Endothelial cell of umbilical vein (primary cell): Measurements from ENCODE around the gene PALD1. TPM values are rescaled to one million over a fixed set of nuclear protein-coding genes. Genes with fewer than 3 reads are reported as not detected.

Source experiments
- BruUV-seq: library from RNA; stranded (reverse); fragments of 400-500 nt; replicated peaks from 2 replicates; lab custom pipeline; 2021; lab: Mats Ljungman, UMichigan
- CTCF ChIA-PET: fragments of 300-600, 350-600 bp; sonication (Branson Sonifier 250); formaldehyde crosslinking; loops from one replicate; lab custom pipeline; 2021; ENCODE audit warnings: antibody characterized with exemption, inconsistent platforms; lab: Charles Lee
- POLR2A ChIA-PET: fragments of 300-600, 350-600 bp; sonication (Branson Sonifier 250); formaldehyde crosslinking; loops from one replicate; lab custom pipeline; 2021; ENCODE audit warnings: antibody characterized with exemption, inconsistent platforms; lab: Charles Lee
- DNase-seq: peaks from one replicate; pipeline ENCODE4 v3.0.0-alpha.2; 2011; ENCODE audit warnings: low read depth, low spot score
- FAIRE-seq: peaks from 2 replicates; lab custom pipeline; 2011; peaks lifted over from hg19 to GRCh38; lab: Jason Lieb, UNC
- H2AFZ ChIP-seq: 2 replicates; pipeline ENCODE4 v1.6.0; 2012; ENCODE audit warnings: low read depth, low read length, control low read depth, inconsistent platforms
- H3K27ac ChIP-seq: 2 replicates; pipeline ENCODE4 v1.5.1; 2011; ENCODE audit warnings: low read depth, mild to moderate bottlenecking, control low read depth, low read length, moderate library complexity; ENCODE audit not compliant: insufficient read depth
- H3K27me3 ChIP-seq, 2 experiments: 2 replicates each; pipeline versions ENCODE4 v1.6.0 to v1.6.1; 2011; ENCODE audit warnings: low read length in 2 of 2, mixed read lengths in 1 of 2; ENCODE audit not compliant: control insufficient read depth in 2 of 2, insufficient read depth in 2 of 2
- H3K36me3 ChIP-seq, 2 experiments: 2 replicates in 1 of 2; 3 replicates in 1 of 2; pipeline ENCODE4 v1.5.1; 2011; ENCODE audit warnings: low read length in 2 of 2, mild to moderate bottlenecking in 1 of 2, moderate library complexity in 1 of 2; ENCODE audit not compliant: control insufficient read depth in 2 of 2, insufficient read depth in 2 of 2; ENCODE audit errors: extremely low read depth in 1 of 2
- H3K4me1 ChIP-seq: 3 replicates; pipeline ENCODE4 v1.5.1; 2011; ENCODE audit warnings: mild to moderate bottlenecking, low read length; ENCODE audit not compliant: control insufficient read depth, insufficient read depth; ENCODE audit errors: extremely low read depth
- H3K4me2 ChIP-seq: 2 replicates; pipeline ENCODE4 v1.6.1; 2011; ENCODE audit warnings: low read length, control low read depth, mixed read lengths; ENCODE audit not compliant: insufficient read depth
- H3K4me3 ChIP-seq, 3 experiments: fragments of 200-600 bp in 1 of 3; sonication (generic), shearing (Covaris generic) in 1 of 3; replicated peaks in 1 of 3; 2 replicates each; pipeline ENCODE4 v1.5.1; 2011 to 2016; ENCODE audit warnings: control low read depth in 3 of 3, low read length in 3 of 3, mild to moderate bottlenecking in 2 of 3, inconsistent platforms in 1 of 3, low read depth in 1 of 3, moderate library complexity in 1 of 3; ENCODE audit not compliant: insufficient read depth in 1 of 3
- H3K79me2 ChIP-seq: 2 replicates; pipeline ENCODE4 v1.6.0; 2012; ENCODE audit warnings: low read length, inconsistent platforms; ENCODE audit not compliant: control insufficient read depth, insufficient read depth
- H3K9ac ChIP-seq: replicated peaks from 2 replicates; pipeline ENCODE3; 2011; ENCODE audit warnings: low read length, control low read depth; ENCODE audit not compliant: insufficient read depth; ENCODE audit errors: extremely low read depth
- H3K9me1 ChIP-seq: replicated peaks from 3 replicates; pipeline ENCODE4 v1.6.0; 2011; ENCODE audit warnings: mild to moderate bottlenecking, low read length; ENCODE audit not compliant: control insufficient read depth, insufficient read depth; ENCODE audit errors: extremely low read depth
- H3K9me3 ChIP-seq: replicated peaks from 2 replicates; pipeline ENCODE4 v1.5.1; 2012; ENCODE audit warnings: low read length, inconsistent platforms; ENCODE audit not compliant: control insufficient read depth, insufficient read depth
- H4K20me1 ChIP-seq: replicated peaks from 2 replicates; pipeline ENCODE3; 2011; ENCODE audit warnings: mild to moderate bottlenecking, low read length; ENCODE audit not compliant: control insufficient read depth, insufficient read depth; ENCODE audit errors: extremely low read depth
- EZH2 ChIP-seq: IDR thresholded peaks from 2 replicates; pipeline ENCODE4 v1.6.1; 2012; ENCODE audit warnings: borderline replicate concordance, low read depth, mild to moderate bottlenecking, moderate library complexity, low read length, inconsistent platforms; ENCODE audit not compliant: severe bottlenecking
- FOS ChIP-seq: IDR thresholded peaks from 2 replicates; pipeline ENCODE4 v1.6.1; 2011; ENCODE audit warnings: mild to moderate bottlenecking, low read length, moderate library complexity, borderline replicate concordance; ENCODE audit not compliant: insufficient read depth
- GATA2 ChIP-seq: IDR thresholded peaks from 2 replicates; pipeline ENCODE4 v1.7.0; 2011; ENCODE audit warnings: low read depth, mild to moderate bottlenecking, moderate library complexity, mixed read lengths, low read length; ENCODE audit not compliant: insufficient read length, insufficient read depth
- JUN ChIP-seq: IDR thresholded peaks from 2 replicates; pipeline ENCODE4 v1.6.1; 2011; ENCODE audit warnings: borderline replicate concordance, low read depth; ENCODE audit not compliant: insufficient read length, insufficient read depth
- MYC ChIP-seq: IDR thresholded peaks from one replicate; pipeline ENCODE4 v1.6.1; 2011; ENCODE audit warnings: mild to moderate bottlenecking, low read depth, low read length
- POLR2A ChIP-seq: IDR thresholded peaks from 2 replicates; pipeline ENCODE4 v1.6.1; 2012; ENCODE audit warnings: low read depth, mild to moderate bottlenecking, control low read depth, low read length
- POLR2AphosphoS5 ChIP-seq: IDR thresholded peaks from 2 replicates; pipeline ENCODE4 v1.6.1; 2012; ENCODE audit warnings: low read depth, mild to moderate bottlenecking, control low read depth, low read length, moderate library complexity; ENCODE audit not compliant: insufficient read depth
- dilution Hi-C: fragments of 300-500 bp; cut with MboI; formaldehyde crosslinking; loops from one replicate; pipeline ENCODE4 v1.15.0; 2019; ENCODE audit warnings: low sequenced_read_pairs; ENCODE audit not compliant: extremely low pct_ligation_motif_present
- intact Hi-C: fragments of 100-400 bp; cut with micrococcal nuclease; formaldehyde crosslinking; loops from one replicate; pipeline ENCODE4 v1.10.0; 2022
- polyA plus RNA-seq, 4 experiments: library from polyadenylated mRNA; depleted of rRNA in 3 of 4; stranded (reverse) in 3 of 4; unstranded in 1 of 4; fragments of >200 nt; gene quantifications; 2 replicates each; pipeline versions ENCODE4 v1.2.1 to v1.2.3, GENCODE V29; 2011 to 2012; ENCODE audit warnings: missing spikeins in 1 of 4
- total RNA-seq: library from RNA; stranded (reverse); gene quantifications from 2 replicates; pipeline ENCODE4 v1.2.3, GENCODE V29; 2021
- TF ChIP-seq, protein P1 (sequence below): IDR thresholded peaks from 2 replicates; pipeline ENCODE4 v1.6.1; 2011; ENCODE audit not compliant: insufficient read depth, insufficient read length
- TF ChIP-seq, protein P2 (sequence below), 2 donors: IDR thresholded peaks; 1 replicate in 1 of 2; 2 replicates in 1 of 2; pipeline ENCODE4 v1.5.1; 2011; ENCODE audit warnings: low read length in 2 of 2, mild to moderate bottlenecking in 2 of 2, moderate library complexity in 2 of 2, control low read depth in 1 of 2, inconsistent platforms in 1 of 2, low read depth in 1 of 2; ENCODE audit not compliant: insufficient read depth in 1 of 2; ENCODE audit errors: extremely low read depth in 1 of 2

The PALD1 gene
- total and polyA plus RNA-seq, 2 donors (not counting 3 experiments of a cell fraction or from before 2014, with no cell fraction given): 16.6 to 73.3 TPM

DNA sequence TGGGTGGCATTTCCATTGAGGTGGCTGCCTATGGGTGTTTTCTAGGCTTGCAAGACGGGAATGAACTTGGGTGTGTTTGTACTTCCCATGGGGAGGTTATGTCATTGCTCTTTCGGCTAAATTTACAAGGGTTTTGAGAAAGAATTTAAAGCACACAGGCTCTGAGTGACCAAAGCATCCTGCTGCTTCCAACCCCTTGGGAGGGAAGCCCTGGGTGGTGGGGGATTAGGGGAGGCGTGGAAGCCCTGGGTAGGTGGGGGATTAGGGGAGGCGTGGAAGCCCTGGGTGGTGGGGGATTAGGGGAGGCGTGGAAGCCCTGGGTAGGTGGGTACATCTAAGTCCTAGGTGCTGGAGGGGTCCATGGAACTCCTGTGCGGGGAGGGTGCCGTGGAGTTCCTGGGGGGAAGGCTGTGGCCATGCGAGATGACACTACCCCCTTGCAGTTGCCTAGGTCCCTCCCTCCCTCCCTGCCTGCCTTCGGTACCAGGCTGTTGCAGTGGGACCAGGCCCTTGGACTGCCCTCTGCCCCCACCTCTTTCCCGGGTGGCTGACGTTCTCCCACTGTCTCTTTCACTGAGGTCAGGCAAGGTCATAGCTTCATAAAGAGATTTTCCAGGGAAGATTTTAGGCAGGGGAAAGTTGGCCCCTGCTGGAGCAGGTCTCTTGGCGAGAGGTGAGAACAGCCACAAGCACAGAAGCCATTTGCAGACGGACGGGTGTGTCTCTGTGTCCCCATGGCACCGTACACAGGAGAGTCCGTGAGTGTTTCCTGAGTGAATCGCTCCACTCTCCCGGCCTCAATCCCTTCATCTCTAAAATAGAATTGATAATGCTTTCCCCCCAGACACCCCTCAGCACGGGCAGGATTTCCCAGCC lies 104.5 kb downstream of the PALD1 start:
- no peak overlapping the region for H2AFZ ChIP-seq
- H3K9ac ChIP-seq: no peak overlapping the region
- dilution Hi-C loops: no loop called here
- H3K79me2 ChIP-seq: no peaks in the 10 kb centered on the region
- TF ChIP-seq JUN: no peak
- TF ChIP-seq EZH2: no peak
- TF ChIP-seq FOS: no peak
- TF ChIP-seq POLR2AphosphoS5: no peak
- no peak for TF ChIP-seq MYC
- TF ChIP-seq, protein P1, sequence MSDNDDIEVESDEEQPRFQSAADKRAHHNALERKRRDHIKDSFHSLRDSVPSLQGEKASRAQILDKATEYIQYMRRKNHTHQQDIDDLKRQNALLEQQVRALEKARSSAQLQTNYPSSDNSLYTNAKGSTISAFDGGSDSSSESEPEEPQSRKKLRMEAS: no peak
- no peaks in the 10 kb centered on the region for H4K20me1 ChIP-seq
- DNase-seq: no peak
- H3K9me1 ChIP-seq: no peaks in the 10 kb centered on the region
- CTCF ChIA-PET: interaction anchor here (0.7 to 1.2 kb wide), 2 partner anchors 11 to 108 kb away, joined by 3 to 4 read pairs; no protein-coding TSS in a partner anchor
- FAIRE-seq: no peak
- H3K9me3 ChIP-seq: no peaks in the 10 kb centered on the region
- H3K36me3 ChIP-seq: no peaks in the 10 kb centered on the region
- no peak overlapping the region for H3K4me3 ChIP-seq
- H3K4me1 ChIP-seq: no peaks in the 10 kb centered on the region
- POLR2A ChIA-PET: no interaction called here
- intact Hi-C loops: no loop called here
- H3K27ac ChIP-seq: no peak overlapping the region
- H3K27me3 ChIP-seq: peaks cover 2 to 8% of the 10 kb centered on the region in 2 experiments
- no TSS peak for BruUV-seq
- no peak overlapping the region for H3K4me2 ChIP-seq

DNA sequence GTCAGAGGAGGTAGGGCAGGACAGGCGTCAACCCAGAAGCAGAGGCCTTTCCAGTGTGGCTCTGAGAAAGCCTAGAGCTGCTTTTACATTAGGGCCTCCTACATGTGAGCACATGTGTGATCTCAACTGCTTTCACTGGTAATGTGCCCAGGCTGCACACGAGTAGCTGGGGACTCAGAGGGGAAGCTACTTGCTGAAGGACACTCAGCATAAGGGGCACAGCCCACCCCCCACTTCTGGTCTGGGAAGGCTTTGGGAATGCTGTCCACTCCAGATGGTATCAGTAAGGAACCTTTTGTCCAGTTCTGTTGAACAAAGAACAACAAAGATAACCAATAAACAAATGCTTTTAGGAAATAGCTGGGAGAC lies 105.1 kb downstream of the PALD1 start:
- H3K9me3 ChIP-seq: no peaks in the 10 kb centered on the region
- CTCF ChIA-PET: no interaction called here

More for the DNA sequence above, 105.1 kb downstream of the PALD1 start:
- no peaks in the 10 kb centered on the region for H4K20me1 ChIP-seq
- no peaks in the 10 kb centered on the region for H3K4me1 ChIP-seq
- no peak overlapping the region for H3K4me3 ChIP-seq
- FAIRE-seq: no peak
- H3K27ac ChIP-seq: no peak overlapping the region
- POLR2A ChIA-PET: no interaction called here
- no peaks in the 10 kb centered on the region for H3K36me3 ChIP-seq
- H3K9ac ChIP-seq: no peak overlapping the region
- no peaks in the 10 kb centered on the region for H3K9me1 ChIP-seq
- peaks cover 2 to 4% of the 10 kb centered on the region in 2 experiments for H3K27me3 ChIP-seq
- intact Hi-C loops (no loop called here), dilution Hi-C loops (no loop called here)
- no peak overlapping the region for H3K4me2 ChIP-seq
- no peak for DNase-seq
- TF ChIP-seq, protein P2, sequence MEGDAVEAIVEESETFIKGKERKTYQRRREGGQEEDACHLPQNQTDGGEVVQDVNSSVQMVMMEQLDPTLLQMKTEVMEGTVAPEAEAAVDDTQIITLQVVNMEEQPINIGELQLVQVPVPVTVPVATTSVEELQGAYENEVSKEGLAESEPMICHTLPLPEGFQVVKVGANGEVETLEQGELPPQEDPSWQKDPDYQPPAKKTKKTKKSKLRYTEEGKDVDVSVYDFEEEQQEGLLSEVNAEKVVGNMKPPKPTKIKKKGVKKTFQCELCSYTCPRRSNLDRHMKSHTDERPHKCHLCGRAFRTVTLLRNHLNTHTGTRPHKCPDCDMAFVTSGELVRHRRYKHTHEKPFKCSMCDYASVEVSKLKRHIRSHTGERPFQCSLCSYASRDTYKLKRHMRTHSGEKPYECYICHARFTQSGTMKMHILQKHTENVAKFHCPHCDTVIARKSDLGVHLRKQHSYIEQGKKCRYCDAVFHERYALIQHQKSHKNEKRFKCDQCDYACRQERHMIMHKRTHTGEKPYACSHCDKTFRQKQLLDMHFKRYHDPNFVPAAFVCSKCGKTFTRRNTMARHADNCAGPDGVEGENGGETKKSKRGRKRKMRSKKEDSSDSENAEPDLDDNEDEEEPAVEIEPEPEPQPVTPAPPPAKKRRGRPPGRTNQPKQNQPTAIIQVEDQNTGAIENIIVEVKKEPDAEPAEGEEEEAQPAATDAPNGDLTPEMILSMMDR (IDR thresholded peaks at IDR 0.05; ENCODE audit: extremely low read depth in 1 of 2, insufficient read depth in 1 of 2, low read depth in 1 of 2, low read length in 2 of 2): no peak
- TF ChIP-seq GATA2 (no peak), POLR2A (no peak), EZH2 (no peak), FOS (no peak), POLR2AphosphoS5 (no peak)
- no peaks in the 10 kb centered on the region for H3K79me2 ChIP-seq
- BruUV-seq: no TSS peak
- no peak overlapping the region for H2AFZ ChIP-seq
